Muscle layer of colon (tissue), 2 donors: ENCODE measurements around the gene TLL2.
A peak's percentile ranks its signal among the peaks of the same experiment; 100 is the strongest.
"Not testable (repeated sequence)": the region's sequence is repeated elsewhere in the genome, so short reads cannot be mapped to it uniquely, and the experiment has no call there.

Experiments
- H3K27ac ChIP-seq: one replicate; pipeline ENCODE4 v1.7.0; 2013; ENCODE audit warnings: low read depth, mild to moderate bottlenecking, low read length, moderate library complexity
- H3K27me3 ChIP-seq, 2 donors: one replicate each; pipeline ENCODE4 v1.7.0; 2013; ENCODE audit warnings: low read length in 2 of 2, mild to moderate bottlenecking in 2 of 2; ENCODE audit not compliant: insufficient read depth in 2 of 2, control insufficient read depth in 1 of 2
- H3K36me3 ChIP-seq: one replicate; pipeline ENCODE4 v1.7.0; 2013; ENCODE audit warnings: mild to moderate bottlenecking, low read length; ENCODE audit not compliant: insufficient read depth
- H3K4me1 ChIP-seq: one replicate; pipeline ENCODE4 v1.7.0; 2013; ENCODE audit warnings: mild to moderate bottlenecking, low read length; ENCODE audit not compliant: insufficient read depth
- H3K4me3 ChIP-seq, 2 donors: one replicate each; pipeline ENCODE4 v1.7.0; 2013; ENCODE audit warnings: low read length in 2 of 2, low read depth in 1 of 2, mild to moderate bottlenecking in 1 of 2, moderate library complexity in 1 of 2
- H3K9ac ChIP-seq: one replicate; pipeline ENCODE4 v1.7.0; 2013; ENCODE audit warnings: low read length
- H3K9me3 ChIP-seq: one replicate; pipeline ENCODE4 v1.7.0; 2013; ENCODE audit warnings: mild to moderate bottlenecking, low read length
- donor health status: abdominal sarcoma.
- donor health status: Adenocarcinoma of cecum.

TLL2 gene

GRCh38 chr10:96513698-96514561 is at the start of gene TLL2:
Gene TLL2 (minus strand): TSS chr10:96513926. CDS start chr10:96513685, 241 bp downstream.
- H3K27ac ChIP-seq, result peak within 1 kb of the TSS; percentile 43
- peaks cover 15% of the 10 kb centered on the region for H3K4me1 ChIP-seq
- no peak within 1 kb of the TSS for H3K9ac ChIP-seq
- peak within 1 kb of the TSS; percentile 24 to 57 for H3K4me3 ChIP-seq
- H3K36me3 ChIP-seq, result no peaks in the 10 kb centered on the region
- H3K27me3 ChIP-seq, result peaks cover 5 to 10% of the 10 kb centered on the region in 2 donors
- no peaks in the 10 kb centered on the region for H3K9me3 ChIP-seq

- Histone ChIP-seq H3K27me3 (no peaks in the 10 kb centered on the region), H3K9ac (no peak overlapping the region), H3K4me3 (no peak overlapping the region), H3K27ac (no peak overlapping the region), H3K4me1 (no peaks in the 10 kb centered on the region), H3K36me3 (peaks cover 27% of the 10 kb centered on the region), H3K9me3 (no peaks in the 10 kb centered on the region)
Observed at GRCh38 chr10:96560966-96561887, 47.5 kb upstream of the TLL2 start.

- Histone ChIP-seq H3K9ac (no peak overlapping the region), H3K27ac (no peak overlapping the region), H3K4me1 (no peaks in the 10 kb centered on the region), H3K27me3 (no peaks in the 10 kb centered on the region), H3K36me3 (peaks cover 27% of the 10 kb centered on the region), H3K4me3 (no peak overlapping the region), H3K9me3 (no peaks in the 10 kb centered on the region)
Observed at GRCh38 chr10:96560489-96560888, 46.8 kb upstream of the TLL2 start.

- no peaks in the 10 kb centered on the region for H3K9me3 ChIP-seq
- no peak overlapping the region for H3K9ac ChIP-seq
- no peak overlapping the region for H3K27ac ChIP-seq
- H3K4me1 ChIP-seq, result no peaks in the 10 kb centered on the region
- H3K4me3 ChIP-seq, result no peak overlapping the region
- peaks cover 29% of the 10 kb centered on the region for H3K36me3 ChIP-seq
- no peaks in the 10 kb centered on the region for H3K27me3 ChIP-seq
Observed at GRCh38 chr10:96556003-96556402, 42.3 kb upstream of the TLL2 start.

GRCh38 chr10:96555330-96555729 is 41.6 kb upstream of the TLL2 start:
- Histone ChIP-seq H3K9ac (no peak overlapping the region), H3K4me1 (no peaks in the 10 kb centered on the region), H3K9me3 (no peaks in the 10 kb centered on the region), H3K27me3 (no peaks in the 10 kb centered on the region), H3K36me3 (peaks cover 34% of the 10 kb centered on the region), H3K27ac (no peak overlapping the region), H3K4me3 (no peak overlapping the region)

GRCh38 chr10:96548589-96548988 is 34.9 kb upstream of the TLL2 start:
- Histone ChIP-seq H3K4me3 (no peak overlapping the region), H3K9ac (no peak overlapping the region), H3K4me1 (no peaks in the 10 kb centered on the region), H3K27ac (no peak overlapping the region), H3K9me3 (no peaks in the 10 kb centered on the region), H3K27me3 (no peaks in the 10 kb centered on the region), H3K36me3 (peaks cover 27% of the 10 kb centered on the region)

GRCh38 chr10:96545558-96545957 is 31.8 kb upstream of the TLL2 start:
- H3K4me3 ChIP-seq, H3K27me3 ChIP-seq, H3K27ac ChIP-seq, H3K9me3 ChIP-seq, H3K9ac ChIP-seq, H3K4me1 ChIP-seq: not testable (repeated sequence)
- peaks cover 34% of the 10 kb centered on the region for H3K36me3 ChIP-seq

GRCh38 chr10:96541921-96542320 is 28.2 kb upstream of the TLL2 start:
- Histone ChIP-seq H3K9ac (no peak overlapping the region), H3K4me1 (no peaks in the 10 kb centered on the region), H3K4me3 (no peak overlapping the region), H3K36me3 (peaks cover 40% of the 10 kb centered on the region), H3K27me3 (no peaks in the 10 kb centered on the region), H3K9me3 (no peaks in the 10 kb centered on the region), H3K27ac (no peak overlapping the region)

GRCh38 chr10:96540240-96540639 is 26.5 kb upstream of the TLL2 start:
- H3K27ac ChIP-seq, result no peak overlapping the region
- H3K36me3 ChIP-seq, result peaks cover 30% of the 10 kb centered on the region
- no peak overlapping the region for H3K9ac ChIP-seq
- no peaks in the 10 kb centered on the region for H3K27me3 ChIP-seq
- no peaks in the 10 kb centered on the region for H3K4me1 ChIP-seq
- H3K9me3 ChIP-seq, result no peaks in the 10 kb centered on the region
- no peak overlapping the region for H3K4me3 ChIP-seq

GRCh38 chr10:96538683-96539082 is 25.0 kb upstream of the TLL2 start:
- H3K36me3 ChIP-seq, result peaks cover 26% of the 10 kb centered on the region
- H3K27me3 ChIP-seq, result no peaks in the 10 kb centered on the region
- no peaks in the 10 kb centered on the region for H3K9me3 ChIP-seq
- H3K4me3 ChIP-seq, result no peak overlapping the region
- H3K4me1 ChIP-seq, result no peaks in the 10 kb centered on the region
- H3K9ac ChIP-seq, result no peak overlapping the region
- no peak overlapping the region for H3K27ac ChIP-seq

GRCh38 chr10:96536129-96536528 is 22.4 kb upstream of the TLL2 start:
- H3K36me3 ChIP-seq, result peaks cover 18% of the 10 kb centered on the region

More at GRCh38 chr10:96536129-96536528, 22.4 kb upstream of the TLL2 start:
- no peak overlapping the region for H3K27ac ChIP-seq
- H3K9me3 ChIP-seq, result no peaks in the 10 kb centered on the region
- no peak overlapping the region for H3K9ac ChIP-seq
- H3K4me3 ChIP-seq, result no peak overlapping the region
- H3K27me3 ChIP-seq, result no peaks in the 10 kb centered on the region
- peaks cover 4% of the 10 kb centered on the region for H3K4me1 ChIP-seq
